Vagina (tissue), 2 donors: Measurements from ENCODE around the gene SETD5. TPM values are rescaled to one million over a fixed set of nuclear protein-coding genes. Genes with fewer than 3 reads are reported as not detected.
A peak's percentile ranks its signal among the peaks of the same experiment; 100 is the strongest.

Source experiments
- DNase-seq, 2 donors: peaks; one replicate each; pipeline ENCODE4 v3.0.0-alpha.2; 2017; ENCODE audit errors: extremely low spot score in 2 of 2
- H3K27ac ChIP-seq: fragments of 200-600 bp; sonication (generic); one replicate; pipeline ENCODE4 v1.5.1; 2019
- H3K27me3 ChIP-seq: fragments of 200-600 bp; sonication (generic); one replicate; pipeline ENCODE4 v1.5.1; 2019
- H3K36me3 ChIP-seq, 2 donors: fragments of 200-600 bp; sonication (generic); one replicate each; pipeline ENCODE4 v1.5.1; 2017 to 2019
- H3K4me1 ChIP-seq: fragments of 200-600 bp; sonication (generic); one replicate; pipeline ENCODE4 v1.5.1; 2019
- H3K4me3 ChIP-seq, 2 donors: fragments of 200-600 bp; sonication (generic); 1 replicate in 1 of 2; 2 replicates in 1 of 2; pipeline ENCODE4 v1.5.1; 2016 to 2019
- H3K9me3 ChIP-seq: fragments of 200-600 bp; sonication (generic); one replicate; pipeline ENCODE4 v1.5.1; 2019
- CTCF ChIP-seq, 3 experiments: fragments of 450-650 bp in 2 of 3; fragments of 200-600 bp in 1 of 3; sonication (generic) in 1 of 3; IDR thresholded peaks; one replicate each; pipeline ENCODE4 v1.5.1; 2017 to 2019; ENCODE audit warnings: antibody characterized with exemption in 3 of 3, mild to moderate bottlenecking in 2 of 3, moderate library complexity in 2 of 3
- POLR2A ChIP-seq, 2 donors: fragments of 450-650 bp; IDR thresholded peaks; one replicate each; pipeline ENCODE4 v1.6.1; 2017; ENCODE audit warnings: antibody characterized with exemption in 2 of 2, mild to moderate bottlenecking in 2 of 2, moderate library complexity in 2 of 2
- POLR2AphosphoS5 ChIP-seq, 2 donors: sonication (generic); formaldehyde crosslinking; IDR thresholded peaks; one replicate each; pipeline ENCODE4 v1.9.0; 2017; ENCODE audit warnings: antibody characterized with exemption in 2 of 2, mild to moderate bottlenecking in 2 of 2, low read depth in 1 of 2; ENCODE audit not compliant: insufficient read depth in 1 of 2
- intact Hi-C: fragments of 100-400 bp; cut with DNase I; formaldehyde crosslinking; loops from one replicate; pipeline ENCODE4 v1.15.1; 2023
- total RNA-seq: library from RNA; depleted of rRNA; stranded (reverse); fragments of >200 nt; gene quantifications from one replicate; pipeline ENCODE4 v1.2.3, GENCODE V29; 2016

Gene SETD5
- total RNA-seq, 1 donor from 2014 or later, result 110 TPM

- Histone ChIP-seq H3K4me1 (peaks cover 74% of the 10 kb centered on the region), H3K4me3 (peak overlapping the region; percentile 95 to 99), H3K9me3 (no peaks in the 10 kb centered on the region), H3K27me3 (no peaks in the 10 kb centered on the region), H3K27ac (peak overlapping the region; percentile 99), H3K36me3 (no peaks in the 10 kb centered on the region)
- intact Hi-C loops, result no loop called here
- no peak for DNase-seq
- TF ChIP-seq CTCF (IDR thresholded peaks at IDR 0.05), result no peak
- no peak for TF ChIP-seq POLR2AphosphoS5 (IDR thresholded peaks at IDR 0.05; ENCODE audit: insufficient read depth in 1 of 2, low read depth in 1 of 2)
- TF ChIP-seq POLR2A (IDR thresholded peaks at IDR 0.05), result no peak
Measured at GRCh38 chr3:9399337-9399703, 1.9 kb downstream of the SETD5 start.

- Histone ChIP-seq H3K4me3 (peak overlapping the region; percentile 95 to 99), H3K27ac (peak overlapping the region; percentile 99), H3K27me3 (no peaks in the 10 kb centered on the region), H3K36me3 (no peaks in the 10 kb centered on the region), H3K9me3 (no peaks in the 10 kb centered on the region), H3K4me1 (peaks cover 74% of the 10 kb centered on the region)
- TF ChIP-seq POLR2A (IDR thresholded peaks at IDR 0.05) (peak in 1 of 2 donors; percentile 22), CTCF (IDR thresholded peaks at IDR 0.05) (no peak), POLR2AphosphoS5 (IDR thresholded peaks at IDR 0.05; ENCODE audit: insufficient read depth in 1 of 2, low read depth in 1 of 2) (peak; percentile 48 to 67)
- DNase-seq, result peak in 1 of 2 donors; percentile 92
- intact Hi-C loops, result no loop called here
Measured at GRCh38 chr3:9399746-9400145, 2.3 kb downstream of the SETD5 start.

GRCh38 chr3:9400616-9401015 is 3.2 kb downstream of the SETD5 start:
- no peaks in the 10 kb centered on the region for H3K27me3 ChIP-seq
- no peak for DNase-seq
- H3K36me3 ChIP-seq, result no peaks in the 10 kb centered on the region
- H3K4me1 ChIP-seq, result peaks cover 74% of the 10 kb centered on the region
- H3K9me3 ChIP-seq, result no peaks in the 10 kb centered on the region
- H3K4me3 ChIP-seq, result no peak overlapping the region
- TF ChIP-seq CTCF (IDR thresholded peaks at IDR 0.05), result no peak
- TF ChIP-seq POLR2AphosphoS5 (IDR thresholded peaks at IDR 0.05; ENCODE audit: insufficient read depth in 1 of 2, low read depth in 1 of 2), result no peak
- TF ChIP-seq POLR2A (IDR thresholded peaks at IDR 0.05), result no peak
- H3K27ac ChIP-seq, result peak overlapping the region; percentile 99
- intact Hi-C loops, result no loop called here

- intact Hi-C loops, result no loop called here
- H3K9me3 ChIP-seq, result no peaks in the 10 kb centered on the region
- peak overlapping the region; percentile 25 for H3K27ac ChIP-seq
- no peaks in the 10 kb centered on the region for H3K36me3 ChIP-seq
- no peak for DNase-seq
- peaks cover 85% of the 10 kb centered on the region for H3K4me1 ChIP-seq
- H3K27me3 ChIP-seq, result no peaks in the 10 kb centered on the region
- no peak overlapping the region for H3K4me3 ChIP-seq
- TF ChIP-seq CTCF (IDR thresholded peaks at IDR 0.05) (no peak), POLR2A (IDR thresholded peaks at IDR 0.05) (no peak), POLR2AphosphoS5 (IDR thresholded peaks at IDR 0.05; ENCODE audit: insufficient read depth in 1 of 2, low read depth in 1 of 2) (no peak)
Measured at GRCh38 chr3:9401986-9402385, 4.6 kb downstream of the SETD5 start.

- Histone ChIP-seq H3K27ac (peak overlapping the region; percentile 25), H3K4me3 (peak overlapping the region in 1 of 2 donors; percentile 3), H3K27me3 (no peaks in the 10 kb centered on the region), H3K4me1 (peaks cover 91% of the 10 kb centered on the region), H3K9me3 (no peaks in the 10 kb centered on the region), H3K36me3 (no peaks in the 10 kb centered on the region)
- TF ChIP-seq POLR2AphosphoS5 (IDR thresholded peaks at IDR 0.05; ENCODE audit: insufficient read depth in 1 of 2, low read depth in 1 of 2) (no peak), CTCF (IDR thresholded peaks at IDR 0.05) (no peak), POLR2A (IDR thresholded peaks at IDR 0.05) (no peak)
- no peak for DNase-seq
- intact Hi-C loops, result no loop called here
Measured at GRCh38 chr3:9402410-9403228, 5.2 kb downstream of the SETD5 start.
